OCI-LY1 (cell line): Measurements from ENCODE around the gene ZBTB16.

Experiments used
- EZH2 ChIP-seq: fragments of 200-600 bp; sonication (generic), shearing (Covaris generic); IDR thresholded peaks from 2 replicates; pipeline ENCODE4 v1.8.0; 2017; ENCODE audit warnings: borderline replicate concordance, mixed run types, mild to moderate bottlenecking, antibody characterized with exemption, low read length, moderate library complexity, mixed read lengths
- TF ChIP-seq, protein P1 (sequence below): fragments of 200-600 bp; sonication (generic), shearing (Covaris generic); IDR thresholded peaks from 2 replicates; pipeline ENCODE4 v1.5.1; 2017; ENCODE audit warnings: mild to moderate bottlenecking, antibody characterized with exemption, low read length, moderate library complexity, mixed read lengths

GRCh38 chr11:114276077-114276476, 216.6 kb downstream of the ZBTB16 start:
- TF ChIP-seq, protein P1, sequence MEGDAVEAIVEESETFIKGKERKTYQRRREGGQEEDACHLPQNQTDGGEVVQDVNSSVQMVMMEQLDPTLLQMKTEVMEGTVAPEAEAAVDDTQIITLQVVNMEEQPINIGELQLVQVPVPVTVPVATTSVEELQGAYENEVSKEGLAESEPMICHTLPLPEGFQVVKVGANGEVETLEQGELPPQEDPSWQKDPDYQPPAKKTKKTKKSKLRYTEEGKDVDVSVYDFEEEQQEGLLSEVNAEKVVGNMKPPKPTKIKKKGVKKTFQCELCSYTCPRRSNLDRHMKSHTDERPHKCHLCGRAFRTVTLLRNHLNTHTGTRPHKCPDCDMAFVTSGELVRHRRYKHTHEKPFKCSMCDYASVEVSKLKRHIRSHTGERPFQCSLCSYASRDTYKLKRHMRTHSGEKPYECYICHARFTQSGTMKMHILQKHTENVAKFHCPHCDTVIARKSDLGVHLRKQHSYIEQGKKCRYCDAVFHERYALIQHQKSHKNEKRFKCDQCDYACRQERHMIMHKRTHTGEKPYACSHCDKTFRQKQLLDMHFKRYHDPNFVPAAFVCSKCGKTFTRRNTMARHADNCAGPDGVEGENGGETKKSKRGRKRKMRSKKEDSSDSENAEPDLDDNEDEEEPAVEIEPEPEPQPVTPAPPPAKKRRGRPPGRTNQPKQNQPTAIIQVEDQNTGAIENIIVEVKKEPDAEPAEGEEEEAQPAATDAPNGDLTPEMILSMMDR = no peak
- TF ChIP-seq EZH2 = no peak
